Tibial nerve (tissue), 4 donors: ENCODE data around the gene TAF8.

Source experiments
- CTCF ChIP-seq, 5 experiments: fragments of 200-600 bp in 3 of 5; fragments of 450-650 bp in 2 of 5; sonication (generic) in 3 of 5; IDR thresholded peaks; one replicate each; pipeline ENCODE4 v1.5.1; 2016 to 2019; ENCODE audit warnings: antibody characterized with exemption in 5 of 5, mild to moderate bottlenecking in 3 of 5, moderate library complexity in 2 of 5
- EP300 ChIP-seq, 2 donors: sonication (generic); formaldehyde crosslinking; IDR thresholded peaks; one replicate each; pipeline ENCODE4 v1.6.1; 2017; ENCODE audit warnings: antibody characterized with exemption in 2 of 2, mild to moderate bottlenecking in 1 of 2

GRCh38 chr6:42007286-42008137, 42.8 kb upstream of the TAF8 start:
- TF ChIP-seq CTCF (IDR thresholded peaks at IDR 0.05), result no peak
- TF ChIP-seq EP300 (IDR thresholded peaks at IDR 0.05), result peak; percentile 68 to 72
